Large intestine (tissue), 3 donors: ENCODE data around the gene SATB2. TPM values are rescaled to one million over a fixed set of nuclear protein-coding genes. Genes with fewer than 3 reads are reported as not detected.

ENCODE experiments used
- DNase-seq, 2 donors: peaks; one replicate each; pipeline versions ENCODE4 v3.0.0 to v3.0.0-alpha.2; 2013
- H3K27ac ChIP-seq: one replicate; pipeline ENCODE4 v1.5.1; 2013; ENCODE audit warnings: low read length
- H3K27me3 ChIP-seq: 2 replicates; pipeline ENCODE4 v1.6.1; 2013; ENCODE audit warnings: low read length; ENCODE audit not compliant: control insufficient read depth, insufficient read depth
- H3K36me3 ChIP-seq: 2 replicates; pipeline ENCODE4 v1.6.1; 2013; ENCODE audit warnings: low read length; ENCODE audit not compliant: control insufficient read depth, insufficient read depth
- H3K4me1 ChIP-seq: one replicate; pipeline ENCODE4 v1.6.1; 2013; ENCODE audit warnings: low read length; ENCODE audit not compliant: control insufficient read depth, insufficient read depth
- H3K4me3 ChIP-seq: one replicate; pipeline ENCODE4 v1.5.1; 2013; ENCODE audit warnings: low read length
- H3K9me3 ChIP-seq: one replicate; pipeline ENCODE4 v1.6.1; 2013; ENCODE audit warnings: mild to moderate bottlenecking, low read depth, low read length, moderate library complexity; ENCODE audit not compliant: control insufficient read depth
- WGBS: methylation state at CpG from one replicate; pipeline ENCODE4 v1.1.5; 2013; ENCODE audit warnings: low lambda C conversion rate; ENCODE audit not compliant: insufficient coverage; 5-methylcytosine and 5-hydroxymethylcytosine counted together
- polyA plus RNA-seq: library from polyadenylated mRNA; unstranded; fragments of 120-200 nt; gene quantifications from one replicate; pipeline ENCODE4 v1.2.1, GENCODE V29; 2013

Gene SATB2
- polyA plus RNA-seq, 1 donor = 5.0 TPM

GRCh38 chr2:199261239-199261638 lies 196.5 kb downstream of the SATB2 start:
- WGBS = no CpG with 5 or more reads among the region's 1 CpG
- no peak overlapping the region for H3K27ac ChIP-seq
- H3K36me3 ChIP-seq = no peaks in the 10 kb centered on the region
- no peak overlapping the region for H3K4me3 ChIP-seq
- peaks cover 10% of the 10 kb centered on the region for H3K9me3 ChIP-seq
- H3K4me1 ChIP-seq = no peaks in the 10 kb centered on the region
- DNase-seq = peak in 1 of 2 donors; percentile 7
- no peaks in the 10 kb centered on the region for H3K27me3 ChIP-seq

- DNase-seq = no peak
- 100% methylated on average over 2 of the region's 2 CpGs for WGBS
- Histone ChIP-seq H3K36me3 (no peaks in the 10 kb centered on the region), H3K4me1 (no peaks in the 10 kb centered on the region), H3K27me3 (no peaks in the 10 kb centered on the region), H3K27ac (no peak overlapping the region), H3K9me3 (peaks cover 10% of the 10 kb centered on the region), H3K4me3 (no peak overlapping the region)
Observed at GRCh38 chr2:199259671-199260070, 198.1 kb downstream of the SATB2 start.

GRCh38 chr2:199258291-199258690 lies 199.4 kb downstream of the SATB2 start:
- Histone ChIP-seq H3K4me3 (no peak overlapping the region), H3K9me3 (peaks cover 3% of the 10 kb centered on the region), H3K27ac (no peak overlapping the region), H3K36me3 (no peaks in the 10 kb centered on the region), H3K4me1 (no peaks in the 10 kb centered on the region), H3K27me3 (no peaks in the 10 kb centered on the region)
- DNase-seq = no peak

GRCh38 chr2:199257261-199258224 lies 200.2 kb downstream of the SATB2 start:
- H3K27me3 ChIP-seq = no peaks in the 10 kb centered on the region
- H3K27ac ChIP-seq = no peak overlapping the region
- H3K4me1 ChIP-seq = no peaks in the 10 kb centered on the region
- peaks cover 3% of the 10 kb centered on the region for H3K9me3 ChIP-seq
- DNase-seq = no peak
- no peak overlapping the region for H3K4me3 ChIP-seq
- WGBS = 100% methylated on average over 1 of the region's 7 CpGs
- no peaks in the 10 kb centered on the region for H3K36me3 ChIP-seq

- no peak overlapping the region for H3K27ac ChIP-seq
- H3K4me1 ChIP-seq = no peaks in the 10 kb centered on the region
- no peaks in the 10 kb centered on the region for H3K36me3 ChIP-seq
- 80% methylated on average over 1 of the region's 3 CpGs for WGBS
- H3K9me3 ChIP-seq = peaks cover 3% of the 10 kb centered on the region
- no peak overlapping the region for H3K4me3 ChIP-seq
- no peaks in the 10 kb centered on the region for H3K27me3 ChIP-seq
- no peak for DNase-seq
Observed at GRCh38 chr2:199230091-199230490, 227.6 kb downstream of the SATB2 start.

GRCh38 chr2:199228887-199229819 lies 228.6 kb downstream of the SATB2 start:
- Histone ChIP-seq H3K4me3 (no peak overlapping the region), H3K4me1 (no peaks in the 10 kb centered on the region), H3K9me3 (peaks cover 3% of the 10 kb centered on the region), H3K27me3 (no peaks in the 10 kb centered on the region), H3K27ac (no peak overlapping the region), H3K36me3 (no peaks in the 10 kb centered on the region)
- DNase-seq = no peak
- WGBS = 80% methylated on average over 1 of the region's 19 CpGs

GRCh38 chr2:199223791-199224190 lies 233.9 kb downstream of the SATB2 start:
- WGBS = no CpG with 5 or more reads among the region's 6 CpGs
- Histone ChIP-seq H3K27me3 (no peaks in the 10 kb centered on the region), H3K36me3 (no peaks in the 10 kb centered on the region), H3K27ac (no peak overlapping the region), H3K9me3 (no peaks in the 10 kb centered on the region), H3K4me1 (no peaks in the 10 kb centered on the region), H3K4me3 (no peak overlapping the region)
- DNase-seq = peak in 1 of 2 donors; percentile 4

GRCh38 chr2:199220920-199221319 lies 236.8 kb downstream of the SATB2 start:
- Histone ChIP-seq H3K4me1 (no peaks in the 10 kb centered on the region), H3K27me3 (no peaks in the 10 kb centered on the region), H3K9me3 (no peaks in the 10 kb centered on the region), H3K27ac (no peak overlapping the region), H3K36me3 (no peaks in the 10 kb centered on the region), H3K4me3 (no peak overlapping the region)
- DNase-seq = no peak
- WGBS = 83% methylated on average over 1 of the region's 3 CpGs

GRCh38 chr2:199219551-199219950 lies 238.2 kb downstream of the SATB2 start:
- Histone ChIP-seq H3K4me1 (no peaks in the 10 kb centered on the region), H3K36me3 (no peaks in the 10 kb centered on the region), H3K4me3 (no peak overlapping the region), H3K9me3 (no peaks in the 10 kb centered on the region), H3K27me3 (no peaks in the 10 kb centered on the region), H3K27ac (no peak overlapping the region)
- peak; percentile 37 to 39 for DNase-seq
- no CpG with 5 or more reads among the region's 2 CpGs for WGBS
